ENCODE data around the gene ATP11C. TPM values are rescaled to one million over a fixed set of nuclear protein-coding genes. Genes with fewer than 3 reads are reported as not detected.

ATP11C gene
- total and polyA plus RNA-seq, 9 of the 15 experiments (the other 6 are each of a cell fraction or from before 2014, with no cell fraction given) = 18.2 to 42.2 (median 29.4) TPM

DNA sequence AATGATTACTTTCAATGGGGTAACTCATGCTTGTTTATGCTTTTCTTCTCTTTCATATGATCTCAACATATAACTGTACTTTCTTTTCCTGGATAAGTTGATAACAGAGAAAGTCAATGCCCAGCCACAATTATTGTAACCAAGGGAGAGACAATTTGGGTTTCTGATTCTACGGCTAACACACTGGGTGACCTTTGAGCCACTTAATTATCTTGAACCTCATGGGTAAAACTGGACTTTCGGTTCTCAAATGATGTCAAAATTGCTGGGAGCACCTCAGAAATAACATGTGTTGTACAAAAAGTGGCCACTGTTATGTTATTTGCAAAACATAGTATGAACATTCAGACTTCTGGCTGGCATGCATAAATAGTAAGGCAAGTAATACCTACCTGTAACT, 145.3 kb downstream of the ATP11C start:
- Histone ChIP-seq H3K4me1 (replicated peaks in 1 of 2; ENCODE audit: control insufficient read depth in 2 of 2, insufficient read depth in 2 of 2, low read length in 2 of 2) (no peaks in the 10 kb centered on the region), H3K4me2 (ENCODE audit: insufficient read depth, low read length) (no peak overlapping the region), H3K27ac (ENCODE audit: extremely low read depth, low read depth, low read length) (no peak overlapping the region), H4K20me1 (replicated peaks; ENCODE audit: control insufficient read depth, insufficient read depth, low read length) (no peaks in the 10 kb centered on the region), H3K9me1 (ENCODE audit: control insufficient read depth, insufficient read depth, low read length) (no peaks in the 10 kb centered on the region), H3K27me3 (ENCODE audit: control insufficient read depth in 2 of 2, insufficient read depth in 2 of 2, low read length in 2 of 2) (no peaks in the 10 kb centered on the region), H3K9ac (ENCODE audit: insufficient read depth in 1 of 2, low read depth in 2 of 2, low read length in 2 of 2) (no peak overlapping the region), H3K9me3 (replicated peaks; ENCODE audit: control insufficient read depth, insufficient read depth, low read depth, low read length) (no peaks in the 10 kb centered on the region), H2AFZ (ENCODE audit: low read depth, low read length) (no peak overlapping the region), H3K36me3 (ENCODE audit: control insufficient read depth, insufficient read depth, low read length) (peaks cover 35% of the 10 kb centered on the region; the same call in 1 of the 3 replicates), H3K79me2 (ENCODE audit: control insufficient read depth, insufficient read depth, low read length) (no peaks in the 10 kb centered on the region), H3K4me3 (no peak overlapping the region)
- WGBS (ENCODE audit: insufficient coverage, low coverage, missing lambda C conversion rate) = 93% methylated on average over 2 of the region's 2 CpGs
- FAIRE-seq (no peak), DNase-seq (ENCODE audit: extremely low read depth in 1 of 4, low spot score in 3 of 4) (no peak), ATAC-seq (no peak)
- no TSS peak for BruUV-seq (replicated peaks)
- ChIA-PET CTCF (ENCODE audit: low intra/inter-chr PET ratio) (no interaction called here), POLR2A (no interaction called here)
- in situ Hi-C loops (cut with MboI) = no loop called here
- TF ChIP-seq WHSC1 (IDR thresholded peaks at IDR 0.05; ENCODE audit: low read length) (no peak), KAT7 (CRISPR knock-in tag; IDR thresholded peaks at IDR 0.05; ENCODE audit: borderline replicate concordance) (no peak), ZNF184 (CRISPR knock-in tag; IDR thresholded peaks at IDR 0.05) (no peak), ZNF699 (CRISPR knock-in tag; IDR thresholded peaks at IDR 0.05; ENCODE audit: insufficient replicate concordance) (no peak), KDM4B (IDR thresholded peaks at IDR 0.05; ENCODE audit: borderline replicate concordance in 2 of 2, low read depth in 1 of 2) (no peak), TCF7 (IDR thresholded peaks at IDR 0.05; ENCODE audit: borderline replicate concordance) (no peak), TEAD2 (tag; IDR thresholded peaks at IDR 0.05) (no peak)
- intact Hi-C loops (cut with micrococcal nuclease) = loop anchor here (10.0 kb wide), 1 partner anchor 147 kb away; the partner anchor contains the start of gene ATP11C

DNA sequence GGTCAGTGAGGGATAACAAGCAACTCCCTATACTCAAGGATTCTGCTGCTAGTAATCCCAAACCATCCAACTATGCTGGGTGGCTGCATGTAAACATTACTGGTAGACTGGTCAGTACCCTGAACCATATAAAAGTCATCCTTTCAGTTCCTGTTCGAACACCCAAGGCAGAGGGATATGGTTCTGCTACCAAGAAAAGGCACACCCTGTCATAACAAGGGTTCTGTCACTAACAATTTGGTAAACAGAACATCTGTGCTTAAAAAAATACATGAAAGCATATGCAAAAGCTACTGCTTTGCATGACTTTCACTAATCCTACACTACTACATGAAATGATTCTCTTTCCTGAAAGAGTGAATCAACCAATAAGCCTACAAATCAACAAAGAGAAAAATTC, 148.0 kb downstream of the ATP11C start:
- peaks cover 38% of the 10 kb centered on the region; the same call in 1 of the 3 replicates for H3K36me3 ChIP-seq (ENCODE audit: control insufficient read depth, insufficient read depth, low read length)
- no peak for FAIRE-seq
- no peaks in the 10 kb centered on the region for H3K9me3 ChIP-seq (replicated peaks; ENCODE audit: control insufficient read depth, insufficient read depth, low read depth, low read length)
- H3K27ac ChIP-seq (ENCODE audit: extremely low read depth, low read depth, low read length) = no peak overlapping the region
- intact Hi-C loops (cut with micrococcal nuclease) = loop anchor here (10.0 kb wide), 1 partner anchor 150 kb away; the partner anchor contains the start of gene ATP11C
- ChIA-PET CTCF (ENCODE audit: low intra/inter-chr PET ratio) (no interaction called here), POLR2A (no interaction called here)
- TF ChIP-seq PCBP1 (IDR thresholded peaks at IDR 0.05; ENCODE audit: low read depth, low read length, poor library complexity, severe bottlenecking) (no peak), HDAC3 (IDR thresholded peaks at IDR 0.05; ENCODE audit: borderline replicate concordance, partially characterized antibody) (no peak), DNMT1 (IDR thresholded peaks at IDR 0.05) (no peak), RBFOX2 (IDR thresholded peaks at IDR 0.05; ENCODE audit: low read depth, low read length) (no peak), FOXK1 (CRISPR knock-in tag; IDR thresholded peaks at IDR 0.05; ENCODE audit: borderline replicate concordance) (no peak)
- TF ChIP-seq, protein P1, sequence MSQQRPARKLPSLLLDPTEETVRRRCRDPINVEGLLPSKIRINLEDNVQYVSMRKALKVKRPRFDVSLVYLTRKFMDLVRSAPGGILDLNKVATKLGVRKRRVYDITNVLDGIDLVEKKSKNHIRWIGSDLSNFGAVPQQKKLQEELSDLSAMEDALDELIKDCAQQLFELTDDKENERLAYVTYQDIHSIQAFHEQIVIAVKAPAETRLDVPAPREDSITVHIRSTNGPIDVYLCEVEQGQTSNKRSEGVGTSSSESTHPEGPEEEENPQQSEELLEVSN (IDR thresholded peaks at IDR 0.05; ENCODE audit: borderline replicate concordance in 1 of 2, extremely low read depth in 1 of 2, insufficient read depth in 1 of 2, insufficient read length in 1 of 2, low read depth in 1 of 2, low read length in 1 of 2, poor library complexity in 1 of 2, severe bottlenecking in 1 of 2) = no peak
- 100% methylated on average over 1 of the region's 1 CpG for WGBS (ENCODE audit: insufficient coverage, low coverage, missing lambda C conversion rate)
- H2AFZ ChIP-seq (ENCODE audit: low read depth, low read length) = no peak overlapping the region
- H3K4me3 ChIP-seq = no peak overlapping the region
- H3K9ac ChIP-seq (ENCODE audit: insufficient read depth in 1 of 2, low read depth in 2 of 2, low read length in 2 of 2) = no peak overlapping the region
- no TSS peak for BruUV-seq (replicated peaks)
- DNase-seq (ENCODE audit: extremely low read depth in 1 of 4, low spot score in 3 of 4) = no peak
- no peak for ATAC-seq
- H3K4me2 ChIP-seq (ENCODE audit: insufficient read depth, low read length) = no peak overlapping the region
- no peaks in the 10 kb centered on the region for H3K27me3 ChIP-seq (ENCODE audit: control insufficient read depth in 2 of 2, insufficient read depth in 2 of 2, low read length in 2 of 2)
- no peaks in the 10 kb centered on the region for H3K9me1 ChIP-seq (ENCODE audit: control insufficient read depth, insufficient read depth, low read length)
- in situ Hi-C loops (cut with MboI) = no loop called here
- H3K4me1 ChIP-seq (replicated peaks in 1 of 2; ENCODE audit: control insufficient read depth in 2 of 2, insufficient read depth in 2 of 2, low read length in 2 of 2) = no peaks in the 10 kb centered on the region
- H3K79me2 ChIP-seq (ENCODE audit: control insufficient read depth, insufficient read depth, low read length) = no peaks in the 10 kb centered on the region
- no peaks in the 10 kb centered on the region for H4K20me1 ChIP-seq (replicated peaks; ENCODE audit: control insufficient read depth, insufficient read depth, low read length)

All from K562 (cell line).